Renal pelvis (tissue), 4 donors: ENCODE results near the gene PAX1. TPM values are rescaled to one million over a fixed set of nuclear protein-coding genes. Genes with fewer than 3 reads are reported as not detected.

ENCODE experiments used
- DNase-seq: peaks from one replicate; pipeline ENCODE4 v3.0.0-alpha.2; 2013
- polyA plus RNA-seq, 3 donors: library from polyadenylated mRNA; unstranded; fragments of 120-200 nt; gene quantifications; one replicate each; pipeline ENCODE4 v1.2.1, GENCODE V29; 2013; ENCODE audit not compliant: insufficient read length in 3 of 3

The PAX1 gene
- polyA plus RNA-seq, 3 donors = 0.01 TPM; not detected in 2

DNA sequence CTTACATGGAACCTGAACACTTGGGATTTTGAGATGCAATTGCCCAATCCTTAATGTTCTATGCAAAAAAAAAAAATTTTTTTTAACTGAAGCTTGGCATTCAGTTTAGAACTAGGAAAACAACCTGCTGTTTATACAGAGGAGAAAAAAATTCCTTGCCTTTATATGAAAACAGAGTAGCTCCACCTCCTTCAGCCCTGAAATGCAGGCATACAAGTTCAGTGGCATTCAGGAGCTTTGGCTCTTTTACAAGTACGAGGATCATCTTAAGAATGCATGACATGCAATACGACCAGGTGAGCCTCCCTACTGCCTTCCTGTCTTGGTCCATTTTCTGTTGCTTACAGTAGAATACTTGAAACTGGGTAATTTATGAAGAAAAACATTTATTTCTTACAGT lies 20.4 kb downstream of the PAX1 start:
- DNase-seq = no peak

DNA sequence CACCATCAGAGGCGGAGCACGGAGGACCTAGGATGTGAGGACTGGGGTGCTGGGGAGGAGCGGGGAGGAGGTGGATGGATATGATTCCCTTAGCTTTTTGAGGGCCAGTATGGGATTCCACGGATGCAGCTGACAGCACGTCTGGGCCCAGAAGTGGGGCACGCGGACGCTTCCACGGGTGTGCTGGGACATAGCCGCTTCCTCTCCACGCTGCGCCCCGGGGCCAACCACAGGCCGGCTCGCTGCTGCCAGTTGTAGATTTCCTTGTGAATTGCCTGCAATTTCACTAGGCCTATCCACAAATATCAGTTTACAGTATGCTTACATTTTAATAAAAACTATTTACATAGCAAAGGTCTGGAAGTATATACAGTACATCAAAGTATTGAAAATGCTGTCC lies 23.9 kb downstream of the PAX1 start:
- DNase-seq = no peak

DNA sequence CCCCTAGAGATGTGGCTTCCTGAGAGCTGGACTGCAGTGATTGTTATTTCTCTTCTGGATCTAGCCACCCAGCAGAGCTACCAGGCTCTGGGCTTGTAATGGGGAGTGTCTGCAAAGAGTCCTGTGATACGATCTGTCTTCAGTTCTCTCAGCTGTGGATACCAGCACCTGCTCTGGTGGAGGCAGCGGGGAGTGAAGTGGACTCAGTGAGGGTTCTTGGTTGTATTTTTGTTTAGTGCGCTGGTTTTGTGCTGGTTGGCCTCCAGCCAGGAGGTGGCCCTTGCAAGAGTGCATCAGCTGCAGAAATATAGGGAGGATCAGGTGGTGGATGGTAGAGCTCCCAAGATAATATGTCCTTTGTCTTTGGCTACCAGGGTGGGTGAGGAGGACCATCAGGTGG lies 33.7 kb downstream of the PAX1 start:
- DNase-seq = no peak

DNA sequence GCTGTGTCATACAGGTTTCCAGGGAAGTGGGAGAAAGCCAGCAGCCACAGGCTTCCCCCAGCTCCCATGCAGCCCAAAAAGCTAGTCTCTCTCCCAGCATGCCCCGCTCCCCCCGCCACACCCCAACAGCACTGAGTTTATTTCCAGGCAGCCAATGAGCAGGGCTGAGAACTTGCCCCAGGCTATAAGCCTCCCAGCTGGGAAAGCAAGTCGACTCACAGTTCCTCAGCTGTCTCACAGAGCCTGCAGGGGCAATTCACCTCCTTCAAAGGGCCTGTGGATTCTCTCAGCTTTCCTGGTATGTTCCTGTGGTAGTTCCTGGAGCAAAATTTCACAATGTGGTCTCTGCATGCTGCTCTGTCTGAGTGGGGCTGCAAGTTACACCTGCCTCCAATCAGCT lies 34.2 kb downstream of the PAX1 start:
- no peak for DNase-seq

DNA sequence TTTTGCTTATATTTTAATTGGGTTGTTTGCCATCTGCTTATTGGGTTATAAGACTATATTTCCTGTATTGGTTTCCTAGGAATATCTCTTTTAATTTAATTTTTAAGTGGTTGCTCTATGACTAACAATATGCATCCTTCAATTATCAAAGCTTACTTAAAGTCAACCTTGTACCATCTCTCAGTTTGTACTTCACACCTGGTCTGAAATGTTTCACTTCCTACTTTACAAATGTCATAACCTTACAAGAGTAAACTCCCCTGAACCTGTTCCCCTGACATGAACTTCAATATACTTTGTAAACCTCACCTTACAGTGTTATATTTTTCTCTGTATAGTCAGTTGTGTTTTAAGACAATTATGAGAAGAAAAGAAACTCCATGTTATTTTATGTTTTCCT lies 35.8 kb downstream of the PAX1 start:
- DNase-seq = no peak

DNA sequence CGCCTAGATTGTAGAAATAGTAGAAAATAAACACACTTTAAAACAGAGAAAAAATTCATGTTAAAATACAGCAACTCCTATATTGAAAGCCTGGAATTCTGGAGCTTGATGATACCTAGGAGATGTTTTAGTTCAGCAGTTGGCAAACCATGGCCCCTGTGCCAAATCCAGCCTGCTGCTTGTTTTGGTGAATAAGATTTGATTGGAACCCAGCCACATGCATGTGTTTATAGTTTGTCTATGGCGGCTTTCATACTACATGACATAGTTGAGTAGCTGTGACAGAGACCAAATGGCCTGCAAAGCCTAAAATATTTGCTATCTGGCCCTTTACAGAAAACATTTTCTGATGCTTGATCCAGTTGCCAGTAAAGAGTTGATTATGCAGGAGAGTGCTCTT lies 57.2 kb downstream of the PAX1 start:
- DNase-seq = no peak

DNA sequence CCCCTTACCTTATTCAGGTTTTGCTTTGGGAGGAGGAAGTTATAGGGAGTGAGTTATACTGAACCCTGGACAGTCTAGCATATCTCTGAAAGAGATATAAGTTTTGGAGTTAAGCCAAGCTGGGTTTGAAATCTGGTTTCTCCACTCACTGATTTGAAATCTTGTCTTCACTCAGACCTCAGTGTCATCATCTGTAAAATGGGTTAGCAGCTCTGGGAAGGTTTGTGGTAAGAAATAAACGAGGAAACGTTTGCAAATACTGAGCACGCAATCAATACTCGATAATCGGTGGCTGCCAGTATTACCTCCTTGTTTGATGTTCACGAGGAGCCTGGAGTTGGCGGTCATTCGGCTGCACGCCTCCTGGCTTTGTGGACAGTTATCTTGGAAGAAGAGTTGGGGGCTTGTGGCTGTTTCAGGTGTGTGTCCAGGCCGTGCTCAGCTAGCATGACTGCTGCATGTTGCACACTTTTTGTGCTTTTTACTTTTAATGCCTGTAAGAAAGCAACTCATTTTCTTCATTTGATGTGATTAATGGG lies 61.8 kb downstream of the PAX1 start:
- no peak for DNase-seq

DNA sequence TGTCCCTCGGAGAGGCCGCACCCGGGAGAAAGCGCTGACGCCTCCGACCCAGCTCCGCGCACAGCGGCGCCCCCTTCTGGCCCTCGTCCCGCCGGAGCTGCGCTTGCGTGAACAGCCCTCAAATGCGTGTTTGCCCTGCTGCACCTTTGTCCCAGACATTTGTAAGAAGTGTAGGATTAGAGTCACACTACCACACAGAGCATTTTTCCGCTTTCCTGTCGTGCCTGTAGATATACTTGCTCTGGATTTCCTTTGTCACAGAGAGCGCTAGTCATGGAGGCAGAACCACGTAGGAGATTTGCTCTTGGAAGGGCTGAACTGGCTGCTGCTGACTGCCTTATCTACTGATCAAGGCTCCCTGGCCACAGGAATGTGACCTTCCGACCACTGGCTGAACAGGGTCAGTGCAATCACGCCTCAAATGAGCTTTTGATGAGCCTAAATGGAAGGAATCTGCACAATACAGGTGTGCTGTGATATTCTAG lies 62.3 kb downstream of the PAX1 start:
- DNase-seq = peak; percentile 17

Other genes starting within 250 kb of the PAX1 start
- under 1 TPM in 1 of 3 donors, not detected in 2; 0.07 TPM for gene NKX2-2, start 191.6 kb upstream of the PAX1 start, polyA plus RNA-seq